Measurements from ENCODE around the gene CIAO3.

CIAO3 gene

GRCh38 chr16:740764-741505 is at the start of gene CIAO3:
CIAO3 (minus strand) TSS chr16:740997; CDS start chr16:740985, 12 bp downstream.
- in situ Hi-C loops (cut with HindIII; ENCODE audit: low sequenced_read_pairs), result no loop called here

- in situ Hi-C loops (cut with HindIII; ENCODE audit: low sequenced_read_pairs), result no loop called here
These were observed 49.3 kb upstream of the CIAO3 start for GRCh38 chr16:790086-790485.

GRCh38 chr16:789191-789850 is 48.5 kb upstream of the CIAO3 start:
- in situ Hi-C loops (cut with HindIII; ENCODE audit: low sequenced_read_pairs), result no loop called here

GRCh38 chr16:788399-789126 is 47.8 kb upstream of the CIAO3 start, which contains the start of gene CHTF18:
CHTF18 (plus strand) TSS chr16:788620; CDS start chr16:788685, 65 bp downstream.
- in situ Hi-C loops (cut with HindIII; ENCODE audit: low sequenced_read_pairs), result no loop called here

- in situ Hi-C loops (cut with HindIII; ENCODE audit: low sequenced_read_pairs), result no loop called here
These were observed 47.2 kb upstream of the CIAO3 start, which contains the start of gene RPUSD1 for GRCh38 chr16:787978-788398. RPUSD1 (minus strand) TSS chr16:788381; CDS start chr16:787737, 644 bp downstream.

GRCh38 chr16:787321-787966 is 46.6 kb upstream of the CIAO3 start:
- in situ Hi-C loops (cut with HindIII; ENCODE audit: low sequenced_read_pairs), result no loop called here

GRCh38 chr16:785563-786535 is 45.1 kb upstream of the CIAO3 start:
- in situ Hi-C loops (cut with HindIII; ENCODE audit: low sequenced_read_pairs), result no loop called here

- in situ Hi-C loops (cut with HindIII; ENCODE audit: low sequenced_read_pairs), result no loop called here
These were observed 43.6 kb upstream of the CIAO3 start for GRCh38 chr16:784431-784830.

- in situ Hi-C loops (cut with HindIII; ENCODE audit: low sequenced_read_pairs), result no loop called here
These were observed 42.8 kb upstream of the CIAO3 start for GRCh38 chr16:783404-784161.

- in situ Hi-C loops (cut with HindIII; ENCODE audit: low sequenced_read_pairs), result no loop called here
These were observed 42.1 kb upstream of the CIAO3 start for GRCh38 chr16:782766-783403.

- in situ Hi-C loops (cut with HindIII; ENCODE audit: low sequenced_read_pairs), result no loop called here
These were observed 41.5 kb upstream of the CIAO3 start for GRCh38 chr16:782258-782657.

GRCh38 chr16:781346-782010 is 40.7 kb upstream of the CIAO3 start:
- in situ Hi-C loops (cut with HindIII; ENCODE audit: low sequenced_read_pairs), result no loop called here

GRCh38 chr16:780296-780695 is 39.5 kb upstream of the CIAO3 start:
- in situ Hi-C loops (cut with HindIII; ENCODE audit: low sequenced_read_pairs), result no loop called here

GRCh38 chr16:779561-779960 is 38.8 kb upstream of the CIAO3 start:
- in situ Hi-C loops (cut with HindIII; ENCODE audit: low sequenced_read_pairs), result no loop called here

- in situ Hi-C loops (cut with HindIII; ENCODE audit: low sequenced_read_pairs), result no loop called here
These were observed 38.2 kb upstream of the CIAO3 start for GRCh38 chr16:778909-779527.

- in situ Hi-C loops (cut with HindIII; ENCODE audit: low sequenced_read_pairs), result no loop called here
These were observed 37.6 kb upstream of the CIAO3 start for GRCh38 chr16:778447-778846.

GRCh38 chr16:777826-778225 is 37.0 kb upstream of the CIAO3 start:
- in situ Hi-C loops (cut with HindIII; ENCODE audit: low sequenced_read_pairs), result no loop called here

GRCh38 chr16:776824-777223 is 36.0 kb upstream of the CIAO3 start:
- in situ Hi-C loops (cut with HindIII; ENCODE audit: low sequenced_read_pairs), result no loop called here
